Uterus (tissue), 2 donors: ENCODE measurements around the gene NPEPL1.

Experiments
- CTCF ChIP-seq, 4 experiments: fragments of 200-600 bp in 2 of 4; fragments of 450-650 bp in 2 of 4; sonication (generic) in 2 of 4; IDR thresholded peaks; one replicate each; pipeline ENCODE4 v1.5.1; 2016 to 2019; ENCODE audit warnings: antibody characterized with exemption in 4 of 4, mild to moderate bottlenecking in 2 of 4, moderate library complexity in 1 of 4
- POLR2A ChIP-seq, 2 donors: fragments of 450-650 bp; IDR thresholded peaks; one replicate each; pipeline ENCODE4 v1.6.1; 2016; ENCODE audit warnings: antibody characterized with exemption in 2 of 2, mild to moderate bottlenecking in 1 of 2, moderate library complexity in 1 of 2

DNA sequence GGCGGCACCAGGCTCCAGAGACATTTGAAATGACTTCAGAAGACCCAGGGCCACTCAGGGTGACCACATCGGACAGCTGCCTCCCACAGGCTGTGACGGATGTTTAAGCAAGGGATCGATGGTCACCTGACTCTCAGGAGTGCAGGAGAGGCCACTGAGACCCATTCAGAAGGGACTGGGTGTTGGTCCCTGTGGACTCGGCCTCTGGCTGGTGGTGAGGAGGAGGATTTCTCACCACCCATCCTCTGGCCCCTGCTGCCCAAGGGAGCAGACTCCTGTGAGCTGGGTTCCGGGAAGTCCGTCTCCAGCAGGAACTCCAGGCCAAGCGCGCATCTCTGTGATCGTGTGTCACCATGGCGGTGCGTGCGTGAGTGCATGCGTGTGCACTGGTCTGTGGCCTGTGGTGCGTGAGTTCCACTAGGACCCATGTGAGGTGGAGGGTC, 25.5 kb downstream of the NPEPL1 start:
- TF ChIP-seq CTCF (IDR thresholded peaks at IDR 0.05) (no peak), POLR2A (IDR thresholded peaks at IDR 0.05) (no peak)
